A673 (cell line): ENCODE results near the gene TMEM132C.

ENCODE experiments used
- CTCF ChIP-seq: fragments of 300-800, 200-600 bp; sonication (generic); conservative IDR thresholded peaks from 2 replicates; pipeline ENCODE4 v1.5.1; 2017; ENCODE audit warnings: low read depth, mild to moderate bottlenecking, antibody characterized with exemption, low read length, moderate library complexity, mixed read lengths
- EZH2 ChIP-seq: fragments of 200-600 bp; sonication (generic); IDR thresholded peaks from 2 replicates; pipeline ENCODE4 v1.6.1; 2017; ENCODE audit warnings: borderline replicate concordance, low read depth, mild to moderate bottlenecking, mixed read lengths, antibody characterized with exemption, low read length; ENCODE audit not compliant: poor library complexity, severe bottlenecking

- TF ChIP-seq CTCF (no peak), EZH2 (no peak)
Measured at GRCh38 chr12:128534906-128535305, 267.9 kb downstream of the TMEM132C start.
